HG03095 (cell line): ENCODE results near the gene PUS7.
"Not testable (repeated sequence)": the region's sequence is repeated elsewhere in the genome, so short reads cannot be mapped to it uniquely, and the experiment has no call there.

Experiments
- ATAC-seq: cut with Tn5 transposase; IDR thresholded peaks from one replicate; pipeline ENCODE4 v1.9.1; 2021; ENCODE audit warnings: moderate library complexity; ENCODE audit not compliant: unreplicated experiment

Gene PUS7

GRCh38 chr7:105450177-105450861 lies 71.8 kb downstream of the PUS7 start:
- ATAC-seq, result no peak

DNA sequence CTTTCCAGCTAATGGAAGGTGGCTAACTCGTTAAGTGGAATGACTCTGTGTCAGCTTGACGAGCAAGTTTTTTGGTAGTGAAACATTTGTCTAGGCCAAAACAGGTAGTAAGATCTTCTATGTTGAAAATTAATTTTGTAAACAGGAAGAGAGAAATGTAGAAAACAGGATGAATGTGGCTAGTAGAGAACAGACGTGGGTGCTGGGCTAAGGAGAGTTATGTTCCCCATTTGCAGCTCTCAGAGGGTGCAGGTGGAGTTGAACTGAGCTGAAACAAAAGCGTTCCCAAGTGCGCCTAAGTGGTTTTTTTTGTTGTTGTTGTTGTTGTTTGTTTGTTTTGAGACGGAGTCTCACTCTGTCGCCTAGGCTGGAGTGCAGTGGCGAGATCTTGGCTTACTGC lies 73.9 kb downstream of the PUS7 start:
- ATAC-seq, result peak; percentile 59

DNA sequence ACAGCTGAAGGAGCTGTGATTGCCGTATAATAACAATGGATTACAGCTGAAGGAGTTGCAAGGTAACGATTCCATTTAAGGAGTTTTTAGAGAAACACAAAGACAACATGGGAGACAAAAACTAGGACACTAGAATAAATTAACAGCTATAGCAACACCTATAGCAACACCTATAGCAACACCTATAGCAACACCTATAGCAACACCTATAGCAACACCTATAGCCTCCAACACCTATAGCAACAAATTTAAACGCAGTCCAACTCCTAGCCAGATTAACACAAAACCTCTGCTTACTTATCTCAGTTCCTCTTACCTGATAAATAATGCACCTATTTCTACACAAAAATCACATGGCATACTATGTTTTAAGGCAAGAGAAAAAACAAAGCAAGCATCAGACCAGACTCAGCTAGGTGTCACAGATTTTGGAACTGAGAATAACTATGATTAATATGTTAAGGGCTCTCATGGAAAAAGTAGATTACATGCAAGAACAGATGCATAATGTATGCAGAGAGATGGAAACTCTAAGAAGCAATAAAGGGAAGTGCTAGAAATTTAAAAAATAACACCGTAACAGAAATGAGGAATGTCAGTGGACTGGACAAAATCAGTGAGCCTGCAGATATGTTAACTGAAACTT lies 77.6 kb downstream of the PUS7 start:
- no peak for ATAC-seq

DNA sequence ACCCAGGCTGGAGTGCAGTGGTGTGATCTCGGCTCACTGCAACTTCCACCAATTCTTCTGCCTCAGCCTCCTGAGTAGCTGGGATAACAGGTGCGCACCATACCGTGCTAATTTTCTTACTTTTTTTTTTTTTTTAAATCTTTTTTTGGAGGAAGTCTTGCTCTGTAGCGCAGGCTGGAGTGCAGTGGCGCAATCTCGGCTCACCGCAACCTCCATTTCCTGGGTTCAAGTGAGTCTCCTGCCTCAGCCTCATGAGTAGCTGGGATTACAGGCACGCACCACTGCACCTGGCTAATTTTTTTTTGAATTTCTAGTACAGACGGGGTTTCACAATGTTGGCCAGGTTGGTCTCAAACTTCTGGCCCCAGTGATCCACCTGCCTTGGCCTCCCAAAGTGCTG lies 79.9 kb downstream of the PUS7 start:
- not testable (repeated sequence) for ATAC-seq

- ATAC-seq, result no peak
Measured at GRCh38 chr7:105439174-105439893, 82.7 kb downstream of the PUS7 start.

DNA sequence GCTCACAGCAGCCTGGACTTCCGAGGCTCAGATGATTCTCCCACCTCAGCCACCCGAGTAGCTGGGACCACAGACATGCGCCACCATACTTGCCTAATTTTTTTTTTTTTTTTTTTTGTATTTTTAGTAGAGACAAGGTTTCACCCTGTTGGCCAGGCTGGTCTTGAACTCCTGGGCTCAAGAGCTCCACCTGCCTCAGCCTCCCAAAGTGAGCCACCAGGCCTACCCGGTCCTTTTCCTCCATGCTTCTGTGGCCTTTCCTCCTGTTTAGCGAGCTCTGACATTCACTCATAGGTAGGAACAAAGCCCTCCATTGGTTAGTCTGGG lies 83.3 kb downstream of the PUS7 start:
- no peak for ATAC-seq

GRCh38 chr7:105438254-105438653 lies 83.8 kb downstream of the PUS7 start:
- ATAC-seq, result no peak

DNA sequence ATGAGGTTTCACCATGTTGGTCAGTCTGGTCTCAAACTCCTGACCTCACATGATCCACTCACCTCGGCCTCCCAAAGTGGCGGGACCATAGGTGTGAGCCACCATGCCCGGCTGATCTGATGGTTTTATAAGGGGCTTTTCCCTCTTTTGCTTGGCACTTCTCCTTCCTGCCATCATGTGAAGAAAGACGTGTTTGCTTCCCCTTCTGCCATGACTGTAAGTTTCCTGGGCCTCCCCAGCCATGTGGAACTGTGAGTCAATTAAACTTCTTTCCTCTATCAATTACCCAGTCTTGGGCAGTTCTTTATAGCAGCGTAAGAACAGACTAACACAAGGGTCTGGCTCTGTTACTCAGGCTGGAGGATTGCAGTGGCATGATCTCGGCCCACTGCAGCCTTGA lies 84.7 kb downstream of the PUS7 start:
- ATAC-seq, result not testable (repeated sequence)

DNA sequence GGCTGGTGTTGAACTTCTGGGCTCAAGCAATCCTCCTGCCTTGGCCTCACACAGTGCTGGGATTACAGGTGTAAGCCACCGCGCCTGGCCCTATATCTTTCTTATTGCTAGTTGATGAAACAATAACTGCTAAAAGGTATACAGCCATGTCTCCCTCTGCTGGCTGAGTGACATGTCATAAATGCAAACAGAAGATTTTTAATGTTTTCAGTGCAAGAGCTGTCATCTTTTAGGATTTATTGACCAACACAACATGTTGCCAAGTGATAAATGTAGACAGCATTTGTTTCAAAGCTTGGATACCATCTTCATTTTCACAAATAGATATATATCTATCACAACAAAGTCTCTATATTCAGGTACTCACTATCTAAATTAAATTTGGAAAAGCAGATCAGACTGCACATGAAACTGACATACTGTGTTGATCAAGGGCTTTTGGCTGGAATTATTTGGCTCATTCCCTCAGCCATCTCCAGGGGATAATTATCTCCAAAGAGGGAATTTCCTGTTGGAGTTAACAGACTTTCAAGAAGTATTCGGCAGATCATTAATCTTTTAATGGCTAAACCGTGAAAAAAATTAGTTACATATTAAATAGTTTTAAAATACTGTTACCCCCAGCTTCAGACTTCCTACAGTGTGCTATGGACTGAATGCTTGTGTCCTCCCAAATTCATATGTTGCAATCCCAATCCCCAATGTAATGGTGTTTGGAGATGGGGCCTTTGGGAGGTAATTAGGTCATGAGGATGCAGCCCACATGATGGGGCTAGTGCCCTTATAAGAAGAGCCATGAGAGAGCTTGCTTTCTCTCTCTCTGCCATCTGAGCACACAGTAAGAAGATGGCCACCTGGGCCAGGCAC lies 92.1 kb downstream of the PUS7 start:
- peak; percentile 60 for ATAC-seq

GRCh38 chr7:105426606-105427146 lies 95.4 kb downstream of the PUS7 start:
- no peak for ATAC-seq

GRCh38 chr7:105423987-105424386 lies 98.1 kb downstream of the PUS7 start:
- ATAC-seq, result no peak

DNA sequence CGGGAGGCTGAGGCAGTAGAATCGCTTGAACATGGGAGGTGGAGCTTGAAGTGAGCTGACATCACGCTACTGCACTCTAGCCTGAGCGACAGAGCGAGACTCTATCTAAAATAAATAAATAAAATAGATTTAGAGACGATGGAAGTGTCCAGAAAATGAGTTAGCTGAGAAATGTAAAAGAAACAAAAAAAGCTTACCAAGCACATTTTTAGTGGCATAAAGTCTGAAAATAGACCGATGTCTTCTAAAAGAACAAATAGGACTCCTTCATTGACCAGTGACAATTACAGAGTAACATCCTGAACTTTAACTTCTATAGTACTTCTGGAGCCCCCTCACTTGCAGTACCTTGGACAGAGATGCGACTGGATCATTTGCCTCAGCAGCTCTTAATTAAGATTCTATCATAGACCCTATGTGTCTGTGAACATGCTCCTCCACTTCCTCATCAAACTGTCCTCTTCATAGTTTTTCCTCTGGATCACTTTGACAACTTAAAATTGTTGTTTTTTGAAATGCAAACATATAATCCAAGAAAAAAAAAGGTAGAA lies 108.1 kb downstream of the PUS7 start:
- no peak for ATAC-seq

DNA sequence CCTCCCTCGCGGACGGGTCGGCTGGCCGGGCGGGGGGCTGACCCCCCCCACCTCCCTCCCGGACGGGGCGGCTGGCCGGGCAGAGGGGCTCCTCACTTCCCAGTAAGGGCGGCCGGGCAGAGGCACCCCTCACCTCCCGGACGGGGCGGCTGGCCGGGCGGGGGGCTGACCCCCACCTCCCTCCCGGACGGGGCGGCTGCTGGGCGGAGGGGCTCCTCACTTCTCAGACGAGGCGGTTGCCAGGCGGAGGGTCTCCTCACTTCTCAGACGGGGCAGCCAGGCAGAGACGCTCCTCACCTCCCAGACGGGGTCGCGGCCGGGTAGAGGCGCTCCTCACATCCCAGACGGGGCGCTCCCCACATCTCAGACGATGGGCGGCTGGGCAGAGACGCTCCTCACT lies 111.3 kb downstream of the PUS7 start:
- not testable (repeated sequence) for ATAC-seq

DNA sequence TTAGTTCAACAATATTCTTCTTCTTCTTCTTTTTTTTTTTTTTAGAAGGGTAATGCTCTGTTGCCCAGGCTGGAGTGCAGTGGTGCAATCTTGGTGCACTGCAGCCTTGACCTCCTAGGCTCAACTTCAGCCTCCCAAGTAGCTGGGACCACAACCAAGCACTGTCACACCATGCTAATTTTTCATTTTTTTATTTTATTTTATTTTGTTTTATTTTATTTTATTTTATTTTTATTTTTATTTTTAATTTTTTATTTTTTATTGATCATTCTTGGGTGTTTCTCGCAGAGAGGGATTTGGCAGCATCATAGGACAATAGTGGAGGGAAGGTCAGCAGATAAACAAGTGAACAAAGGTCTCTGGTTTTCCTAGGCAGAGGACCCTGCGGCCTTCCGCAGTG lies 112.3 kb downstream of the PUS7 start:
- ATAC-seq, result not testable (repeated sequence)

DNA sequence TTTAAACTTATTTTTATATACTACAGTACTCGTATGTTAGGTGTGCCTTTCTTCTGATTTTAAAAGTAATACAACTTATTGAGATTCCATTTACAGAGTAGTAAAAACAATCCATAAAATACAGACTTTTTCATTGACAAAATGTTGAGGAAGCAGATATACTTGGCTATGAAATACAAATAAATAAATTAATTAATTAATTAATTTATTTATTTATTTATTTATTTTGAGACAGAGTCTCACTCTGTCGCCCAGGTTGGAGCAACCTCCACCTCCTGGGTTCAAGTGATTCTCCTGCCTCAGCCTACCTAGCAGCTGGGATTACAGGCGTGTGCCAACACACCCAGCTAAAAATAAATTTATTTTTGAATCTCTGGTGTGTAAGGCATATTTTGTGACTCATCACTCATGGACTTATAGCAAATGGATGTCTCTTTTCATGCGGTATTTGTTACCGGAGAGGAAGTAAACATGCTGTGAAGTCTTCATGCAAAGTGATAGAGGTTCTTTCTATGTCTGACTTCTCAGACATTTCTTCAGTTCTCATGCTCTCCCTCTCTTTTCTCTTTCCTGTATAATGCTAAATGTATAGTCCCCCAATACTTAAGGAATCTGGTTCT lies 113.2 kb downstream of the PUS7 start:
- ATAC-seq, result no peak
